GM19395 (cell line): ENCODE data around the gene SLC35F6.
"Not testable (repeated sequence)": the region's sequence is repeated elsewhere in the genome, so short reads cannot be mapped to it uniquely, and the experiment has no call there.

Experiments used
- ATAC-seq: cut with Tn5 transposase; IDR thresholded peaks from one replicate; pipeline ENCODE4 v1.9.1; 2021; ENCODE audit warnings: mild to moderate bottlenecking, moderate library complexity; ENCODE audit not compliant: unreplicated experiment

The SLC35F6 gene

GRCh38 chr2:26780203-26780760 is 16.2 kb downstream of the SLC35F6 start:
- no peak for ATAC-seq

GRCh38 chr2:26782876-26783704 is 19.0 kb downstream of the SLC35F6 start:
- no peak for ATAC-seq

- no peak for ATAC-seq
These were observed 20.6 kb downstream of the SLC35F6 start for GRCh38 chr2:26784570-26785234.

- ATAC-seq, result peak; percentile 99
These were observed 21.5 kb downstream of the SLC35F6 start, which contains the start of gene CENPA for GRCh38 chr2:26785431-26786206. TSS of gene CENPA (plus strand) at chr2:26786056. CDS start at chr2:26786197, 141 bp downstream.

- ATAC-seq, result no peak
These were observed 22.3 kb downstream of the SLC35F6 start for GRCh38 chr2:26786207-26787028.

- ATAC-seq, result no peak
These were observed 28.6 kb downstream of the SLC35F6 start for GRCh38 chr2:26792720-26793119.

- ATAC-seq, result no peak
These were observed 29.4 kb downstream of the SLC35F6 start for GRCh38 chr2:26793518-26793917.

- not testable (repeated sequence) for ATAC-seq
These were observed 31.1 kb downstream of the SLC35F6 start for GRCh38 chr2:26795135-26795534.

GRCh38 chr2:26801328-26801727 is 37.2 kb downstream of the SLC35F6 start:
- no peak for ATAC-seq

GRCh38 chr2:26801796-26802195 is 37.7 kb downstream of the SLC35F6 start:
- ATAC-seq, result no peak

GRCh38 chr2:26805241-26805676 is 41.2 kb downstream of the SLC35F6 start:
- ATAC-seq, result no peak

- no peak for ATAC-seq
These were observed 43.8 kb downstream of the SLC35F6 start for GRCh38 chr2:26807788-26808460.

- ATAC-seq, result no peak
These were observed 45.1 kb downstream of the SLC35F6 start for GRCh38 chr2:26809211-26809610.

- no peak for ATAC-seq
These were observed 45.9 kb downstream of the SLC35F6 start for GRCh38 chr2:26809876-26810577.

- no peak for ATAC-seq
These were observed 47.2 kb downstream of the SLC35F6 start for GRCh38 chr2:26811261-26811660.

GRCh38 chr2:26811791-26812694 is 48.0 kb downstream of the SLC35F6 start:
- ATAC-seq, result no peak

- no peak for ATAC-seq
These were observed 48.6 kb downstream of the SLC35F6 start for GRCh38 chr2:26812731-26813130.
